HepG2 (cell line): Measurements from ENCODE around the gene ATP9A. TPM values are rescaled to one million over a fixed set of nuclear protein-coding genes. Genes with fewer than 3 reads are reported as not detected.
A peak's percentile ranks its signal among the peaks of the same experiment; 100 is the strongest.

Source experiments
- ATAC-seq: fragments of 200-7000 bp; cut with Tn5 transposase; 3 replicates; pipeline ENCODE4 v1.9.1; 2020; ENCODE audit warnings: mild to moderate bottlenecking, moderate library complexity
- BruUV-seq: library from RNA; stranded (reverse); fragments of 400-500 nt; replicated peaks from 2 replicates; lab custom pipeline; 2021; lab: Mats Ljungman, UMichigan
- CTCF ChIA-PET: fragments of 300-600 bp; formaldehyde crosslinking; extraction: SDS; loops from one replicate; lab custom pipeline; 2021; ENCODE audit warnings: low total read pairs, inconsistent platforms, low intra/inter-chr PET ratio; lab: Yijun Ruan, JAX
- POLR2A ChIA-PET: fragments of 350-600 bp; sonication (Branson Sonifier 250); formaldehyde crosslinking; loops from one replicate; lab custom pipeline; 2020; ENCODE audit warnings: antibody characterized with exemption, inconsistent platforms; lab: Yijun Ruan, JAX
- DNase-seq: peaks from one replicate; pipeline ENCODE4 v3.0.0-alpha.2; 2015; ENCODE audit warnings: low spot score
- FAIRE-seq: peaks from 3 replicates; lab custom pipeline; 2011; peaks lifted over from hg19 to GRCh38; lab: Jason Lieb, UNC
- H2AFZ ChIP-seq: one replicate; pipeline ENCODE4 v1.6.1; 2011; ENCODE audit warnings: low read length, inconsistent platforms
- H3K27ac ChIP-seq: fragments of 300-600 bp; 3 replicates; pipeline ENCODE4 v1.8.0; 2011; ENCODE audit warnings: mixed run types, mild to moderate bottlenecking, mixed read lengths, low read length, inconsistent platforms; ENCODE audit not compliant: insufficient read depth; ENCODE audit errors: extremely low read length
- H3K27me3 ChIP-seq, 2 experiments: fragments of 200-600 bp in 1 of 2; 2 replicates in 1 of 2; 3 replicates in 1 of 2; pipeline versions ENCODE4 v1.6.0 to v1.8.0; 2011; ENCODE audit warnings: low read length in 2 of 2, mild to moderate bottlenecking in 2 of 2, moderate library complexity in 2 of 2, inconsistent platforms in 1 of 2; ENCODE audit not compliant: insufficient read depth in 2 of 2, control insufficient read depth in 1 of 2
- H3K36me3 ChIP-seq, 2 experiments: fragments of 200-600 bp in 1 of 2; replicated peaks in 1 of 2; 2 replicates in 1 of 2; 3 replicates in 1 of 2; pipeline versions ENCODE4 v1.5.1 to v1.8.0; 2011; ENCODE audit warnings: low read length in 2 of 2, inconsistent platforms in 1 of 2; ENCODE audit not compliant: insufficient read depth in 2 of 2, control insufficient read depth in 1 of 2
- H3K4me1 ChIP-seq: 2 replicates; pipeline ENCODE4 v1.5.1; 2012; ENCODE audit warnings: low read length, inconsistent platforms; ENCODE audit not compliant: insufficient read depth
- H3K4me2 ChIP-seq: 2 replicates; pipeline ENCODE4 v1.6.0; 2011; ENCODE audit warnings: low read depth, low read length, inconsistent platforms
- H3K4me3 ChIP-seq, 3 experiments: fragments of 200-600 bp in 1 of 3; sonication (generic), shearing (Covaris generic) in 1 of 3; replicated peaks in 1 of 3; 2 replicates each; pipeline ENCODE4 v1.5.1; 2011 to 2016; ENCODE audit warnings: low read length in 3 of 3, inconsistent platforms in 2 of 3, low read depth in 2 of 3, mild to moderate bottlenecking in 2 of 3, control low read depth in 1 of 3, mixed read lengths in 1 of 3; ENCODE audit not compliant: insufficient read depth in 1 of 3
- H3K79me2 ChIP-seq: one replicate; pipeline ENCODE4 v1.6.1; 2011; ENCODE audit warnings: low read length, inconsistent platforms; ENCODE audit not compliant: insufficient read depth
- H3K9ac ChIP-seq: 2 replicates; pipeline ENCODE4 v1.6.0; 2011; ENCODE audit warnings: mild to moderate bottlenecking, low read depth, low read length, inconsistent platforms; ENCODE audit not compliant: insufficient read depth
- H3K9me3 ChIP-seq: 2 replicates; pipeline ENCODE4 v1.5.1; 2012; ENCODE audit warnings: mild to moderate bottlenecking, low read length
- H4K20me1 ChIP-seq: 2 replicates; pipeline ENCODE4 v1.6.0; 2011; ENCODE audit warnings: inconsistent platforms, mild to moderate bottlenecking, low read length, moderate library complexity; ENCODE audit not compliant: insufficient read depth
- DZIP1 ChIP-seq: sonication (generic); formaldehyde crosslinking; IDR thresholded peaks from 2 replicates; pipeline ENCODE4 v1.5.0; 2020; ENCODE audit warnings: mild to moderate bottlenecking, missing genetic modification reagents
- ELF4 ChIP-seq: sonication (generic); formaldehyde crosslinking; IDR thresholded peaks from 2 replicates; pipeline ENCODE4 v1.5.0; 2020; ENCODE audit warnings: missing genetic modification reagents, mild to moderate bottlenecking, moderate library complexity, borderline replicate concordance
- KLF11 ChIP-seq: IDR thresholded peaks from 2 replicates; pipeline ENCODE4 v1.6.1; 2016; ENCODE audit warnings: missing compliant biosample characterization
- MED1 ChIP-seq: sonication (generic); formaldehyde crosslinking; IDR thresholded peaks from 2 replicates; pipeline ENCODE4 v1.4.0; 2020; ENCODE audit warnings: missing genetic modification reagents
- RFXANK ChIP-seq: IDR thresholded peaks from 2 replicates; pipeline ENCODE4 v1.6.1; 2016
- ZNF383 ChIP-seq: sonication (generic); formaldehyde crosslinking; IDR thresholded peaks from 2 replicates; pipeline ENCODE4 v1.4.0; 2020; ENCODE audit warnings: missing genetic modification reagents, mild to moderate bottlenecking, borderline replicate concordance
- ZNF850 ChIP-seq: sonication (generic); formaldehyde crosslinking; conservative IDR thresholded peaks from 2 replicates; pipeline ENCODE4 v1.9.0; 2021; ENCODE audit warnings: mild to moderate bottlenecking, missing genetic modification reagents
- WGBS: methylation state at CpG from one replicate; pipeline ENCODE4 v1.1.6; 2017; ENCODE audit warnings: low lambda C conversion rate; 5-methylcytosine and 5-hydroxymethylcytosine counted together
- in situ Hi-C: cut with HindIII; loops from 2 replicates; pipeline ENCODE4 v1.10.0; 2017; ENCODE audit warnings: low pct_unique_long_range_greater_than_20kb; ENCODE audit not compliant: extremely low pct_ligation_motif_present
- intact Hi-C: fragments of 100-400 bp; cut with micrococcal nuclease; formaldehyde crosslinking; loops from one replicate; pipeline ENCODE4 v1.10.0; 2022; ENCODE audit not compliant: unreplicated experiment
- polyA plus RNA-seq, 8 experiments: library from polyadenylated mRNA; depleted of rRNA in 3 of 8; stranded (reverse) in 7 of 8; unstranded in 1 of 8; fragments of >200 nt; fragmentation: Illumina TruSeq in 4 of 8; extraction: Trizol in 4 of 8; gene quantifications; 2 replicates each; pipeline versions ENCODE4 v1.2.1 to v1.2.3, GENCODE V29; 2011 to 2016; ENCODE audit warnings: low read depth in 4 of 8, missing spikeins in 1 of 8, mixed read lengths in 1 of 8; ENCODE audit not compliant: insufficient read depth in 1 of 8
- total RNA-seq, 5 experiments: library from RNA; depleted of rRNA; stranded (reverse); fragments of >200 nt; fragmentation: Illumina TruSeq; extraction: Trizol; gene quantifications; 2 replicates each; pipeline ENCODE4 v1.2.3, GENCODE V29; 2016; ENCODE audit warnings: low read depth in 1 of 5
- TF ChIP-seq, protein P1 (sequence below): sonication (generic); formaldehyde crosslinking; IDR thresholded peaks from 2 replicates; pipeline ENCODE4 v1.4.0; 2020; ENCODE audit warnings: mild to moderate bottlenecking, missing genetic modification reagents, borderline replicate concordance
- TF ChIP-seq, protein P2 (sequence below): conservative IDR thresholded peaks from 2 replicates; pipeline ENCODE4 v1.6.1; 2018; ENCODE audit warnings: missing genetic modification reagents
- TF ChIP-seq, protein P3 (sequence below), 2 experiments: sonication (generic) in 1 of 2; formaldehyde crosslinking in 1 of 2; IDR thresholded peaks; 2 replicates each; pipeline versions ENCODE4 v1.4.0 to v1.6.1; 2016 to 2020; ENCODE audit warnings: borderline replicate concordance in 1 of 2, low read depth in 1 of 2, mild to moderate bottlenecking in 1 of 2, missing genetic modification reagents in 1 of 2

Gene ATP9A
- total and polyA plus RNA-seq, 2 of the 13 experiments (the other 11 are each of a cell fraction or from before 2014, with no cell fraction given), result 11.8 to 18.5 TPM

GRCh38 chr20:51702556-51702955 is 65.6 kb downstream of the ATP9A start:
- H3K79me2 ChIP-seq, result no peaks in the 10 kb centered on the region
- H2AFZ ChIP-seq, result no peak overlapping the region
- peak overlapping the region; percentile 64 for H3K9ac ChIP-seq
- peaks cover 88% of the 10 kb centered on the region for H3K4me1 ChIP-seq
- intact Hi-C loops, result no loop called here
- peak overlapping the region in 1 of 3 experiments; percentile 1; a peak in 1 of 6 replicates for H3K4me3 ChIP-seq
- H3K36me3 ChIP-seq, result no peaks in the 10 kb centered on the region
- H3K27ac ChIP-seq, result peak overlapping the region; percentile 84
- no peaks in the 10 kb centered on the region for H4K20me1 ChIP-seq
- H3K4me2 ChIP-seq, result peak overlapping the region; percentile 60; the same call in 1 of the 2 replicates
- in situ Hi-C loops, result loop anchor here (10.0 kb wide), 1 partner anchor 52 kb away; no protein-coding TSS in a partner anchor
- ATAC-seq, result no peak
- ChIA-PET CTCF (no interaction called here), POLR2A (no interaction called here)
- no peaks in the 10 kb centered on the region for H3K9me3 ChIP-seq
- WGBS, result 52% methylated on average over 3 of the region's 3 CpGs
- no peaks in the 10 kb centered on the region for H3K27me3 ChIP-seq
- BruUV-seq, result no TSS peak
- no peak for DNase-seq
- FAIRE-seq, result no peak
- TF ChIP-seq, protein P1, sequence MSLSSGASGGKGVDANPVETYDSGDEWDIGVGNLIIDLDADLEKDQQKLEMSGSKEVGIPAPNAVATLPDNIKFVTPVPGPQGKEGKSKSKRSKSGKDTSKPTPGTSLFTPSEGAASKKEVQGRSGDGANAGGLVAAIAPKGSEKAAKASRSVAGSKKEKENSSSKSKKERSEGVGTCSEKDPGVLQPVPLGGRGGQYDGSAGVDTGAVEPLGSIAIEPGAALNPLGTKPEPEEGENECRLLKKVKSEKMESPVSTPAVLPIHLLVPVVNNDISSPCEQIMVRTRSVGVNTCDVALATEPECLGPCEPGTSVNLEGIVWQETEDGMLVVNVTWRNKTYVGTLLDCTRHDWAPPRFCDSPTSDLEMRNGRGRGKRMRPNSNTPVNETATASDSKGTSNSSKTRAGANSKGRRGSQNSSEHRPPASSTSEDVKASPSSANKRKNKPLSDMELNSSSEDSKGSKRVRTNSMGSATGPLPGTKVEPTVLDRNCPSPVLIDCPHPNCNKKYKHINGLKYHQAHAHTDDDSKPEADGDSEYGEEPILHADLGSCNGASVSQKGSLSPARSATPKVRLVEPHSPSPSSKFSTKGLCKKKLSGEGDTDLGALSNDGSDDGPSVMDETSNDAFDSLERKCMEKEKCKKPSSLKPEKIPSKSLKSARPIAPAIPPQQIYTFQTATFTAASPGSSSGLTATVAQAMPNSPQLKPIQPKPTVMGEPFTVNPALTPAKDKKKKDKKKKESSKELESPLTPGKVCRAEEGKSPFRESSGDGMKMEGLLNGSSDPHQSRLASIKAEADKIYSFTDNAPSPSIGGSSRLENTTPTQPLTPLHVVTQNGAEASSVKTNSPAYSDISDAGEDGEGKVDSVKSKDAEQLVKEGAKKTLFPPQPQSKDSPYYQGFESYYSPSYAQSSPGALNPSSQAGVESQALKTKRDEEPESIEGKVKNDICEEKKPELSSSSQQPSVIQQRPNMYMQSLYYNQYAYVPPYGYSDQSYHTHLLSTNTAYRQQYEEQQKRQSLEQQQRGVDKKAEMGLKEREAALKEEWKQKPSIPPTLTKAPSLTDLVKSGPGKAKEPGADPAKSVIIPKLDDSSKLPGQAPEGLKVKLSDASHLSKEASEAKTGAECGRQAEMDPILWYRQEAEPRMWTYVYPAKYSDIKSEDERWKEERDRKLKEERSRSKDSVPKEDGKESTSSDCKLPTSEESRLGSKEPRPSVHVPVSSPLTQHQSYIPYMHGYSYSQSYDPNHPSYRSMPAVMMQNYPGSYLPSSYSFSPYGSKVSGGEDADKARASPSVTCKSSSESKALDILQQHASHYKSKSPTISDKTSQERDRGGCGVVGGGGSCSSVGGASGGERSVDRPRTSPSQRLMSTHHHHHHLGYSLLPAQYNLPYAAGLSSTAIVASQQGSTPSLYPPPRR, result 0 out of 2 replicates have a peak, but pooled peaks have one; percentile 14
- TF ChIP-seq, protein P2, sequence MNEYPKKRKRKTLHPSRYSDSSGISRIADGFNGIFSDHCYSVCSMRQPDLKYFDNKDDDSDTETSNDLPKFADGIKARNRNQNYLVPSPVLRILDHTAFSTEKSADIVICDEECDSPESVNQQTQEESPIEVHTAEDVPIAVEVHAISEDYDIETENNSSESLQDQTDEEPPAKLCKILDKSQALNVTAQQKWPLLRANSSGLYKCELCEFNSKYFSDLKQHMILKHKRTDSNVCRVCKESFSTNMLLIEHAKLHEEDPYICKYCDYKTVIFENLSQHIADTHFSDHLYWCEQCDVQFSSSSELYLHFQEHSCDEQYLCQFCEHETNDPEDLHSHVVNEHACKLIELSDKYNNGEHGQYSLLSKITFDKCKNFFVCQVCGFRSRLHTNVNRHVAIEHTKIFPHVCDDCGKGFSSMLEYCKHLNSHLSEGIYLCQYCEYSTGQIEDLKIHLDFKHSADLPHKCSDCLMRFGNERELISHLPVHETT (CRISPR knock-in tag), result no peak
- TF ChIP-seq, protein P3, sequence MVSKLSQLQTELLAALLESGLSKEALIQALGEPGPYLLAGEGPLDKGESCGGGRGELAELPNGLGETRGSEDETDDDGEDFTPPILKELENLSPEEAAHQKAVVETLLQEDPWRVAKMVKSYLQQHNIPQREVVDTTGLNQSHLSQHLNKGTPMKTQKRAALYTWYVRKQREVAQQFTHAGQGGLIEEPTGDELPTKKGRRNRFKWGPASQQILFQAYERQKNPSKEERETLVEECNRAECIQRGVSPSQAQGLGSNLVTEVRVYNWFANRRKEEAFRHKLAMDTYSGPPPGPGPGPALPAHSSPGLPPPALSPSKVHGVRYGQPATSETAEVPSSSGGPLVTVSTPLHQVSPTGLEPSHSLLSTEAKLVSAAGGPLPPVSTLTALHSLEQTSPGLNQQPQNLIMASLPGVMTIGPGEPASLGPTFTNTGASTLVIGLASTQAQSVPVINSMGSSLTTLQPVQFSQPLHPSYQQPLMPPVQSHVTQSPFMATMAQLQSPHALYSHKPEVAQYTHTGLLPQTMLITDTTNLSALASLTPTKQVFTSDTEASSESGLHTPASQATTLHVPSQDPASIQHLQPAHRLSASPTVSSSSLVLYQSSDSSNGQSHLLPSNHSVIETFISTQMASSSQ (IDR thresholded peaks at IDR 0.05; ENCODE audit: low read depth), result no peak
- TF ChIP-seq, protein P3 (CRISPR knock-in tag; IDR thresholded peaks at IDR 0.05; ENCODE audit: borderline replicate concordance), result no peak
- peak; percentile 23; the same call in 1 of the 2 replicates for TF ChIP-seq MED1 (CRISPR knock-in tag)
- 0 out of 2 replicates have a peak, but pooled peaks have one; percentile 13 for TF ChIP-seq KLF11 (CRISPR knock-in tag)
- TF ChIP-seq DZIP1 (CRISPR knock-in tag), result no peak
- 0 out of 2 replicates have a peak, but pooled peaks have one; percentile 30 for TF ChIP-seq RFXANK (CRISPR knock-in tag)
- no peak for TF ChIP-seq ZNF383 (CRISPR knock-in tag)
- 0 out of 2 replicates have a peak, but pooled peaks have one; percentile 22 for TF ChIP-seq ELF4 (CRISPR knock-in tag)
- peak; percentile 19; the same call in 1 of the 2 replicates for TF ChIP-seq ZNF850
